ENCODE measurements around the gene C3orf70.

The C3orf70 gene

DNA sequence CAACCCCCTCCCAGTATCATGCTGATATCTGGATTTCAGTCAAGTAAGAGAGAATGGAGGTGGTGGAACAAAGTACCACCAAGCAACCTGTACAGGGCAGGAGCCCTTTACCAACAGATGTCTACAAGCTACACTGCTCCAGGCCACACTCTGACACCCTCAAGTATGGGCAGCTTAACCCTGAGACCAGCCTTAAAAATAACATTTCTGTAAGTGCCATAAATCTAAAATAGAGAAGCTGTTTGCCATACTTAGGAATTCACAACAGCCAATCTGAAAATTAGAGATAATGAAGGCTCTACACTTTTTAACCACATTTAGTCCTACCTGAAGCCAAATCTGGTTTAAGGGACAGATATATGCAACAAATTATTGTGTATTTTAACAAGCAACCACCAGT lies 59.7 kb downstream of the C3orf70 start:
- DNase-seq (ENCODE audit: low read depth) = no peak
- TF ChIP-seq, protein P1, sequence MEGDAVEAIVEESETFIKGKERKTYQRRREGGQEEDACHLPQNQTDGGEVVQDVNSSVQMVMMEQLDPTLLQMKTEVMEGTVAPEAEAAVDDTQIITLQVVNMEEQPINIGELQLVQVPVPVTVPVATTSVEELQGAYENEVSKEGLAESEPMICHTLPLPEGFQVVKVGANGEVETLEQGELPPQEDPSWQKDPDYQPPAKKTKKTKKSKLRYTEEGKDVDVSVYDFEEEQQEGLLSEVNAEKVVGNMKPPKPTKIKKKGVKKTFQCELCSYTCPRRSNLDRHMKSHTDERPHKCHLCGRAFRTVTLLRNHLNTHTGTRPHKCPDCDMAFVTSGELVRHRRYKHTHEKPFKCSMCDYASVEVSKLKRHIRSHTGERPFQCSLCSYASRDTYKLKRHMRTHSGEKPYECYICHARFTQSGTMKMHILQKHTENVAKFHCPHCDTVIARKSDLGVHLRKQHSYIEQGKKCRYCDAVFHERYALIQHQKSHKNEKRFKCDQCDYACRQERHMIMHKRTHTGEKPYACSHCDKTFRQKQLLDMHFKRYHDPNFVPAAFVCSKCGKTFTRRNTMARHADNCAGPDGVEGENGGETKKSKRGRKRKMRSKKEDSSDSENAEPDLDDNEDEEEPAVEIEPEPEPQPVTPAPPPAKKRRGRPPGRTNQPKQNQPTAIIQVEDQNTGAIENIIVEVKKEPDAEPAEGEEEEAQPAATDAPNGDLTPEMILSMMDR (IDR thresholded peaks at IDR 0.05; ENCODE audit: low read depth, low read length) = no peak
- TF ChIP-seq MYC (IDR thresholded peaks at IDR 0.05; ENCODE audit: low read depth, low read length) = no peak
- TF ChIP-seq, protein P2, sequence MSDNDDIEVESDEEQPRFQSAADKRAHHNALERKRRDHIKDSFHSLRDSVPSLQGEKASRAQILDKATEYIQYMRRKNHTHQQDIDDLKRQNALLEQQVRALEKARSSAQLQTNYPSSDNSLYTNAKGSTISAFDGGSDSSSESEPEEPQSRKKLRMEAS (IDR thresholded peaks at IDR 0.05; ENCODE audit: low read depth, low read length) = no peak
- no peak for TF ChIP-seq POLR2A (IDR thresholded peaks at IDR 0.05; ENCODE audit: extremely low read depth, insufficient read length)
- no peak overlapping the region for H3K4me3 ChIP-seq (ENCODE audit: low read depth, low read length)

DNA sequence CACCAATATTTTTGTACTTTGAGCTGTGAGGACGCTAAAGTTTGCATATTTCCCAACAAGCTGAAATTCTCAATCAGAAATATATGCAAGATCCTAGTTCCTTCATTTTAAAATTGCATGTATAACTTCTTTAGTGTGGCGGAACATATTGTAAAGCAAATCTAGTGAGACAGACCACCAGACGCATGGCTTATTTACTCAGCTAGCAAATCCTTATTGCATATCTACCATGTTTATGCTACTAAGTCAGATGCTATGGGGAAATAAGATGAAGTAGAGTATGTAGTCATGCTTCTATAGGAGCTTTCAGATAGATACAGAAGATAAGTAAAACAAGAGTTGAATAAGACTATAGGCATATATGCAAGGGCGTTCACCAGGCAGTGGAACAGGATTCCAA lies 62.0 kb downstream of the C3orf70 start:
- DNase-seq (ENCODE audit: low read depth) = no peak

DNA sequence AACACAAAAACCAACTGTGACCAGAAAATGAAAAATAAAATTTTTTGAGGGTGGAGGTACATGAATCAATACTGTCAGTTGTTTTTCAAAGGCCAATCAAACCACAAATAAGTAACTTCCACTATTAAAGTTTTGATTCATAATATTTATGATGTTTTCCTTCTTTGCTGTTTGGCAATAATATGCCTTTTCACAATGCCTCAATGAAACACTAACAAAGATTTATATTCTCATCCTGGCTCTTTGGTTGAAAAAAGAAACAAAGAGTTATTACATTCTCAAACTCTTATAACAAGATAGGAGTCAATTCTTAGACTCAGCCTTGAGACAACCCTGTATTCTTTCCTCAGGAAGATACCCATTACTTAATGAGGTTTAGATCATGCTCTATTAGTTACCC lies 63.1 kb downstream of the C3orf70 start:
- no peak for DNase-seq (ENCODE audit: low read depth)
- H3K4me3 ChIP-seq (ENCODE audit: low read depth, low read length) = no peak overlapping the region
- TF ChIP-seq MYC (IDR thresholded peaks at IDR 0.05; ENCODE audit: low read depth, low read length) (no peak), POLR2A (IDR thresholded peaks at IDR 0.05; ENCODE audit: extremely low read depth, insufficient read length) (no peak)
- TF ChIP-seq, protein P1 (IDR thresholded peaks at IDR 0.05; ENCODE audit: low read depth, low read length) = no peak
- TF ChIP-seq, protein P2 (IDR thresholded peaks at IDR 0.05; ENCODE audit: low read depth, low read length) = no peak

More for the DNA sequence above, 62.0 kb downstream of the C3orf70 start:
- no peak overlapping the region for H3K4me3 ChIP-seq (ENCODE audit: low read depth, low read length)
- TF ChIP-seq MYC (IDR thresholded peaks at IDR 0.05; ENCODE audit: low read depth, low read length) (no peak), POLR2A (IDR thresholded peaks at IDR 0.05; ENCODE audit: extremely low read depth, insufficient read length) (no peak)
- TF ChIP-seq, protein P2 (IDR thresholded peaks at IDR 0.05; ENCODE audit: low read depth, low read length) = no peak
- TF ChIP-seq, protein P1 (IDR thresholded peaks at IDR 0.05; ENCODE audit: low read depth, low read length) = no peak

DNA sequence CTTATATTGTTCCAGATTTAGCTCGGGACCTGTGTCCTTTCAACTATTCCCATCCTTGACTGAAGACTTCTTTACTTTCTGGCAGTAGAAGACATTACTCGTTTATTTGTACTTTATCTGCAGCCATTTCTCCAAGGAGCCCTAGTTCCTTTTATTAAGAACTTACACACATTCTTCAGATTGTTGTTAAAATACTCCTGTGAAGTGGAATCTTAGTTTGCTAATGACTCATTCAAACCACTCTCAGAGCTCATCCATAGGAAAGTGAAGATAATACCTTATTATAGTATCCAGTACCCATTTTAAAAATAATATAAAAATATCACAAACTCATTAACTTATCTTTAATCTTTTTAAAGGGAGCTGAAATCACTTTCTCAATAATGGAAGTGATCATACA lies 63.5 kb downstream of the C3orf70 start:
- H3K4me3 ChIP-seq (ENCODE audit: low read depth, low read length) = no peak overlapping the region
- DNase-seq (ENCODE audit: low read depth) = no peak
- TF ChIP-seq POLR2A (IDR thresholded peaks at IDR 0.05; ENCODE audit: extremely low read depth, insufficient read length) (no peak), MYC (IDR thresholded peaks at IDR 0.05; ENCODE audit: low read depth, low read length) (no peak)
- TF ChIP-seq, protein P2 (IDR thresholded peaks at IDR 0.05; ENCODE audit: low read depth, low read length) = no peak
- TF ChIP-seq, protein P1 (IDR thresholded peaks at IDR 0.05; ENCODE audit: low read depth, low read length) = no peak

DNA sequence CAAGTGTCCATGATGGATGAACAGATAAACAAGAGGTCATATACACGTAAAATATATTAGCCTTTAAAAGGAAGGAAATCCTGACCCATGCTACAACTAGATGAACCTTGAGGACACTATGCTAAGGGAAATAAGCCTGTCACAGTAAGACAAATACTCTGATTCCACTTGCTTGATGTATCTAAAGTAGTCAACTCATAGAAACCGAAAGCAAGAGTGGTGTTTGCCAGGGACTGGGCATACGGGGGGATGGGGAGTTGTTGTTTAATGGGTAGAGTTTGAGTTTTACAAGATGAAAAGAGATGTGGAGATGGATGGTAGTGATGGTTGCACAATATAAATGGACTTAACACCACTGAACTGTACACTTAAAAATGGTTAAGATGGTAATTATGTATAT lies 65.4 kb downstream of the C3orf70 start:
- TF ChIP-seq, protein P1 (IDR thresholded peaks at IDR 0.05; ENCODE audit: low read depth, low read length) = no peak
- TF ChIP-seq, protein P2 (IDR thresholded peaks at IDR 0.05; ENCODE audit: low read depth, low read length) = no peak
- no peak for TF ChIP-seq POLR2A (IDR thresholded peaks at IDR 0.05; ENCODE audit: extremely low read depth, insufficient read length)
- no peak for TF ChIP-seq MYC (IDR thresholded peaks at IDR 0.05; ENCODE audit: low read depth, low read length)
- DNase-seq (ENCODE audit: low read depth) = no peak
- no peak overlapping the region for H3K4me3 ChIP-seq (ENCODE audit: low read depth, low read length)

Data from NB4 (cell line).